Thyroid gland (tissue), 4 donors: ENCODE data around the gene IL4I1. TPM values are rescaled to one million over a fixed set of nuclear protein-coding genes. Genes with fewer than 3 reads are reported as not detected.

Experiments
- DNase-seq, 2 donors: peaks; one replicate each; pipeline ENCODE4 v3.0.0-alpha.2; 2019
- H3K27ac ChIP-seq, 3 donors: fragments of 200-600 bp; sonication (generic); 1 replicate in 2 of 3; 2 replicates in 1 of 3; pipeline ENCODE4 v1.5.1; 2016 to 2019; ENCODE audit warnings: mild to moderate bottlenecking in 1 of 3, moderate library complexity in 1 of 3
- H3K27me3 ChIP-seq: fragments of 200-600 bp; sonication (generic); one replicate; pipeline ENCODE4 v1.5.1; 2019
- H3K36me3 ChIP-seq, 2 donors: fragments of 200-600 bp; sonication (generic); one replicate each; pipeline ENCODE4 v1.5.1; 2016 to 2019
- H3K4me1 ChIP-seq, 2 donors: fragments of 200-600 bp; sonication (generic); one replicate each; pipeline ENCODE4 v1.5.1; 2017 to 2019
- H3K4me3 ChIP-seq, 3 donors: fragments of 200-600 bp; sonication (generic); replicated peaks in 1 of 3; 1 replicate in 2 of 3; 2 replicates in 1 of 3; pipeline ENCODE4 v1.5.1; 2016; ENCODE audit warnings: mild to moderate bottlenecking in 1 of 3
- H3K9me3 ChIP-seq: fragments of 200-600 bp; sonication (generic); one replicate; pipeline ENCODE4 v1.5.1; 2017
- POLR2A ChIP-seq, 2 donors: fragments of 450-650 bp; IDR thresholded peaks; one replicate each; pipeline ENCODE4 v1.6.1; 2017; ENCODE audit warnings: antibody characterized with exemption in 2 of 2, mild to moderate bottlenecking in 2 of 2, moderate library complexity in 1 of 2
- WGBS, 2 donors: methylation state at CpG; one replicate each; pipeline ENCODE4 v1.1.5; 2017; 5-methylcytosine and 5-hydroxymethylcytosine counted together
- intact Hi-C: fragments of 100-400 bp; cut with DNase I; formaldehyde crosslinking; loops from one replicate; pipeline ENCODE4 v1.15.1; 2023
- total RNA-seq, 4 donors: library from RNA; depleted of rRNA; stranded (reverse); fragments of >200 nt; gene quantifications; one replicate each; pipeline ENCODE4 v1.2.3, GENCODE V29; 2016
- TF ChIP-seq, protein P1 (sequence below), 6 experiments: fragments of 200-600 bp in 3 of 6; fragments of 450-650 bp in 3 of 6; sonication (generic) in 3 of 6; IDR thresholded peaks; one replicate each; pipeline ENCODE4 v1.5.1; 2016 to 2019; ENCODE audit warnings: antibody characterized with exemption in 6 of 6, mild to moderate bottlenecking in 2 of 6, inconsistent platforms in 1 of 6, moderate library complexity in 1 of 6

The IL4I1 gene
- total RNA-seq, 4 donors from 2014 or later, result 0.83 TPM; not detected in 3

DNA sequence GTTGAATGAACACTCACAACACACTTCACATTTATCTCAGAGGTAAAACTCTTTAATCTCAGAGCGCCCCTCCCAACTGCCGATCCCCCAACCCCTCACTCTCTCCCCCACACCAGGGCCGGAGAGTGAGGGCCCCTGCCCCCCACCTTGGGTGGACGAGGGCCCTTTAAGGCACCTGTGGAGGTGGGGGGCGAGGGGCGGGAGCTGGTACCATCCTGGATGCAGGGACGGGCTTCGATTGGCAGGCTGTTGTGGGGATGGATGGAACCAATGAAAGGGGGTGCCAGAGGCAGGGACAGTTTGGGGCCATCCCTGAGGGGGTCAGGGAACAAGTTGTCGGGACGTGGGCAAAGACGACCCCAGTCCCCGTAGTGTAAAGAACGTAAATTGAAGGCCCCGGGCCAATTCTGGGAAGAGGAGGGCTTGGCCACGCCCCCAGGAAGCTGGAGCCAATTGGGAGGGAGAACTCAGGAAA, 27.6 kb downstream of the IL4I1 start:
- peak overlapping the region; percentile 31 to 95 (median 89) for H3K27ac ChIP-seq
- H3K4me1 ChIP-seq, result peaks cover 22 to 48% of the 10 kb centered on the region in 2 donors
- peaks cover 3 to 10% of the 10 kb centered on the region in 2 donors for H3K36me3 ChIP-seq
- peak overlapping the region in 1 of 3 donors; percentile 22 for H3K4me3 ChIP-seq
- DNase-seq, result no peak
- 4% methylated on average over 15 of the region's 15 CpGs for WGBS, 2 donors
- no peak for TF ChIP-seq POLR2A (IDR thresholded peaks at IDR 0.05)
- TF ChIP-seq, protein P1, sequence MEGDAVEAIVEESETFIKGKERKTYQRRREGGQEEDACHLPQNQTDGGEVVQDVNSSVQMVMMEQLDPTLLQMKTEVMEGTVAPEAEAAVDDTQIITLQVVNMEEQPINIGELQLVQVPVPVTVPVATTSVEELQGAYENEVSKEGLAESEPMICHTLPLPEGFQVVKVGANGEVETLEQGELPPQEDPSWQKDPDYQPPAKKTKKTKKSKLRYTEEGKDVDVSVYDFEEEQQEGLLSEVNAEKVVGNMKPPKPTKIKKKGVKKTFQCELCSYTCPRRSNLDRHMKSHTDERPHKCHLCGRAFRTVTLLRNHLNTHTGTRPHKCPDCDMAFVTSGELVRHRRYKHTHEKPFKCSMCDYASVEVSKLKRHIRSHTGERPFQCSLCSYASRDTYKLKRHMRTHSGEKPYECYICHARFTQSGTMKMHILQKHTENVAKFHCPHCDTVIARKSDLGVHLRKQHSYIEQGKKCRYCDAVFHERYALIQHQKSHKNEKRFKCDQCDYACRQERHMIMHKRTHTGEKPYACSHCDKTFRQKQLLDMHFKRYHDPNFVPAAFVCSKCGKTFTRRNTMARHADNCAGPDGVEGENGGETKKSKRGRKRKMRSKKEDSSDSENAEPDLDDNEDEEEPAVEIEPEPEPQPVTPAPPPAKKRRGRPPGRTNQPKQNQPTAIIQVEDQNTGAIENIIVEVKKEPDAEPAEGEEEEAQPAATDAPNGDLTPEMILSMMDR (IDR thresholded peaks at IDR 0.05), result no peak
- H3K9me3 ChIP-seq, result no peaks in the 10 kb centered on the region
- intact Hi-C loops, result no loop called here
- no peaks in the 10 kb centered on the region for H3K27me3 ChIP-seq

DNA sequence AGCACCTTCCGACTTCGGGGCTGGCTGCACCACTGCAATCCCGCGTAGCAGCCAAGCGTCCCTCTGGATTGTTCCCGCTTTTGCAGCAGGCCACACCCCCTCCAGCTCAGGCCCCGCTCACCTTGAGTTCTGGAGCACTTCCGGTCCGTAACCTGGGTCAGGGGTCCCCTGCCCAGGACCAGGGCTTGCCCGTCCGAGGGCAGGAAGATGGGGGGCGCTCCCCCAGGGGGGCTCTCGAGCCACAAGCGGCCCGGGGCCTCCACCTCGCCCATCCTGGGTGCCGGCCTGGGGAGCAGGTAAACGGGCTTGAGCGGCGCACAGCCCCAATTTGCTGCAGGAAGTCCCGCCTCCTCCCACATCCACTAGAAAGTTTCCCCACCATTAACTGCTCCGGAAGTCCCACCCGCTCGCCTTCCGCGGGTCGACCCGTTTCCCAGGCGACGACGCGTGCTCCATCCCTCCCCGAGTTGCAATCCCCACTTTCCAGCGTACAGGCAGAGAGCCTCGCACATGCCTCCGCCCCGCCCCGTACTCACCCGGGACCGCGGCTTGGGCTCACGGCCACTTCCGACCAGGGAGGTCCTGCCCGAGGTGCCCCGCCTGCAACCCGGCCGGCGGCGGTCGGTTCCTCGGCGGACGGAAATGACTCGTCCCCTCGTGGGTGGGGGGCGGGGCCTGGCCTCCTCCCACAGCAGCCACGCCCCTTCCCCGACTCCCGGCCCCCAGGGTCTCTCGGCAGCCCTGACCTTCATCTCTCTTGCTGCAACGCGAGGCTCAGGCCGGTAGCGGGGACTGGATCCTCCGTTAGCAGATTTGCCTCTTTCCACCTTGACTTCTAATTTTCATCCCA, 29.5 kb downstream of the IL4I1 start, which contains the start of gene PNKP:
PNKP (minus strand) TSS at position 644 of the 850 bp plus-strand sequence; CDS start at position 272, 372 bp downstream.
- H3K27me3 ChIP-seq, result no peaks in the 10 kb centered on the region
- TF ChIP-seq, protein P1 (IDR thresholded peaks at IDR 0.05), result no peak
- TF ChIP-seq POLR2A (IDR thresholded peaks at IDR 0.05), result peak in 1 of 2 donors; percentile 74
- peak within 1 kb of the TSS; percentile 70 to 95 (median 90) for H3K27ac ChIP-seq
- peaks cover 10 to 17% of the 10 kb centered on the region in 2 donors for H3K36me3 ChIP-seq
- WGBS, 2 donors, result 1 to 3% methylated on average over 41 to 46 of the region's 65 CpGs
- peak within 1 kb of the TSS; percentile 30 to 77 (median 71) for H3K4me3 ChIP-seq
- peaks cover 22 to 48% of the 10 kb centered on the region in 2 donors for H3K4me1 ChIP-seq
- peak; percentile 94 to 95 for DNase-seq
- H3K9me3 ChIP-seq, result no peaks in the 10 kb centered on the region
- intact Hi-C loops, result no loop called here

DNA sequence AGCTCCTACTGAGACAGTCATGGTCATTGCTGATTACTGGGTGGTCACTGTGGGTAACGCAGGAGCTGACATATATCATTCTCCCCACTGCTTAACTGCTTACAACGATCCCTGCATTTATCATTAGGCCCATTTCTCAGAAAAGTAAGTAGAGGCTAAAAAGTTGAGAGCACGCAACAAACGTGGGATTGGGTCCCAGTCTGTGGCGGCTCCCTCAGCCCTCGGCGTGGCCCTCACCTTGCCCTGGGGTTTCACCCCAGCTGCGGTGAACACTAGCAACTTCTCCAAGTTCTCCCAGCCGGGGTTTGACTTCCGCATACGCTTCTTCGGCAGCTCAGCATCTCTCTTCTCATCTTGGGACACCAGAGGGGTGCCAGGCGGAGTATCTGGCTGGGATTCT, 31.8 kb downstream of the IL4I1 start:
- no peak overlapping the region for H3K27ac ChIP-seq
- peaks cover 15 to 35% of the 10 kb centered on the region in 2 donors for H3K4me1 ChIP-seq
- no peak for DNase-seq
- H3K9me3 ChIP-seq, result no peaks in the 10 kb centered on the region
- peaks cover 10 to 22% of the 10 kb centered on the region in 2 donors for H3K36me3 ChIP-seq
- no peak for TF ChIP-seq POLR2A (IDR thresholded peaks at IDR 0.05)
- TF ChIP-seq, protein P1 (IDR thresholded peaks at IDR 0.05), result no peak
- intact Hi-C loops, result no loop called here
- no peak overlapping the region for H3K4me3 ChIP-seq
- no peaks in the 10 kb centered on the region for H3K27me3 ChIP-seq
- WGBS, 2 donors, result 92 to 94% methylated on average over 13 of the region's 13 CpGs

DNA sequence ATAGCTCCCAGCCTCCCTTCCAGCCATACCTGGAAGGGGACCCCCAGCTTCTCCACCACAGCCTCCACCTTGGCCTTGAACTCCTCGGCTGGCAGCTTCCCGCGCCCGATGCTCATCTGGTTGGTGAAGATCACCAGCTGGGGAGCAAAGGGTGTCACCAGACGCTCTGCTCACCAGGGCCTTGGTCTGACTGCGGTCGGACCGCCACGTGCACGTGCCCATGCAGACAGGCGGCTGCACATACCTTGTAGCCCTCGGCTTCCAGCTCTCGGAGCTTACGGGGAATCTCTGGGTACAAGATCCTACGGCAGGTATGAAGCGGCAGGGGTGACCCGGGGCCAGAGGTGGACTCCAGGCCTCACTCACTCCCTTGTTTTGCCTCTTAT, 32.8 kb downstream of the IL4I1 start:
- Histone ChIP-seq H3K4me1 (peaks cover 13 to 33% of the 10 kb centered on the region in 2 donors), H3K36me3 (peaks cover 11 to 30% of the 10 kb centered on the region in 2 donors), H3K27ac (no peak overlapping the region), H3K4me3 (no peak overlapping the region), H3K27me3 (no peaks in the 10 kb centered on the region), H3K9me3 (no peaks in the 10 kb centered on the region)
- 94 to 97% methylated on average over 7 to 17 of the region's 17 CpGs for WGBS, 2 donors
- DNase-seq, result no peak
- intact Hi-C loops, result no loop called here
- no peak for TF ChIP-seq POLR2A (IDR thresholded peaks at IDR 0.05)
- TF ChIP-seq, protein P1 (IDR thresholded peaks at IDR 0.05), result no peak
